GM12872 (cell line): ENCODE results near the gene ZNF407.

Source experiments
- TF ChIP-seq, protein P1 (sequence below): IDR thresholded peaks from 3 replicates; pipeline ENCODE4 v1.5.1; 2011; ENCODE audit warnings: low read depth, mild to moderate bottlenecking, low read length, moderate library complexity; ENCODE audit not compliant: insufficient read depth

The ZNF407 gene

DNA sequence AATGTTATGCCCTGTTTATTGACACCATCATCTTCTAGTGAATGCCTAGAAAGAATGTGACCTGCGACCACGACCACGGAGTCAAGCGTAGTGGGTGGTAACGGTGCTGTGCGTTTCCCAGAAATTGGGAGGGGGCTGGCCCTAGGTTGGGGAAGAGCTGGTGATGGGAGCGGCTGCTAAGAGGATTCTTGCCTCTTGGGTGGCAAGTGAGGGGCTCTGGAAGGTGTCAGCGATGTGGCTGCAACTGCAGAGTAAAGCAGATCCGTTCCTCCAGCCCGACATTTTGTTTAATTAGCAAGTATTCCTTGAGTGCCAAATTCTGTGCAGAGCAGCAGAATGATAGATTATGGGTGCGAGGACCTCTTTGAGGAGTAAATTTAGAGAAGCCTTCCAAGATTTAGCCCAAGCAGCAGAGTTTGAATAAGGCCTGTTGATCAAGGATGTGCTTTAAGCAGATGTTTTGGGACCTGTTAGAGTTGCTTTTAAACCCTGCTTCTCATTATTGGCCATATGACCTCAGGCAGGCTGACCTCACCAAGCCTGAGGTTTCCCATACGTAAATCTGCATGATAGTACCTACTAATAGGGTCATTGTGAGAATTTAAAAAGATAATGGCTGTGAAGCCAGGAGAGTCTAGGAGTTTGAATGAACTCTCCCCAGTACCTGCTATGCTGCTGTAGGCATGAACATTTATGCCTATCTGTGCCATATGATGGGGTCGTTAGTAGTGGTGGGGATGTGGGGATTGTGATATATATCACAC lies 323.6 kb downstream of the ZNF407 start:
- TF ChIP-seq, protein P1, sequence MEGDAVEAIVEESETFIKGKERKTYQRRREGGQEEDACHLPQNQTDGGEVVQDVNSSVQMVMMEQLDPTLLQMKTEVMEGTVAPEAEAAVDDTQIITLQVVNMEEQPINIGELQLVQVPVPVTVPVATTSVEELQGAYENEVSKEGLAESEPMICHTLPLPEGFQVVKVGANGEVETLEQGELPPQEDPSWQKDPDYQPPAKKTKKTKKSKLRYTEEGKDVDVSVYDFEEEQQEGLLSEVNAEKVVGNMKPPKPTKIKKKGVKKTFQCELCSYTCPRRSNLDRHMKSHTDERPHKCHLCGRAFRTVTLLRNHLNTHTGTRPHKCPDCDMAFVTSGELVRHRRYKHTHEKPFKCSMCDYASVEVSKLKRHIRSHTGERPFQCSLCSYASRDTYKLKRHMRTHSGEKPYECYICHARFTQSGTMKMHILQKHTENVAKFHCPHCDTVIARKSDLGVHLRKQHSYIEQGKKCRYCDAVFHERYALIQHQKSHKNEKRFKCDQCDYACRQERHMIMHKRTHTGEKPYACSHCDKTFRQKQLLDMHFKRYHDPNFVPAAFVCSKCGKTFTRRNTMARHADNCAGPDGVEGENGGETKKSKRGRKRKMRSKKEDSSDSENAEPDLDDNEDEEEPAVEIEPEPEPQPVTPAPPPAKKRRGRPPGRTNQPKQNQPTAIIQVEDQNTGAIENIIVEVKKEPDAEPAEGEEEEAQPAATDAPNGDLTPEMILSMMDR = no peak

DNA sequence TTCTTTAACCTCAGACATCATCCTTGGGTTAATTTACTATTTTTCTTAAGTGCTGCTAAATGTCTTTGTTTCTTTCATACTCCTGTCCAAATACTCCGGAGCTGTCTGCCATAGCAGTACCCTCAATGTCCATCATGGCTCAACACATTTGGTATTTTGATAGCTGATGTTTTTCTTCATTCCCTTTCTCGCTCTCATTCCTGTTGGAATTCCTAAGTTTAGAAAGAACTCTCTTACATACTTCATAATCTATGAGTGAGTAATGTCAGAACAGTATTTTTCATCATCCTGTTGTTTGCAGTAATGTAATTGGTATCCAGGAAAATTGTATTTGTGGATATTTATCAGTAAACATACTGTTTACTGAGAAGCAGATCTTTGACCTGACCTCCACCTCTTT lies 328.4 kb downstream of the ZNF407 start:
- TF ChIP-seq, protein P1 = no peak

GRCh38 chr18:74928194-74928968 lies 330.7 kb downstream of the ZNF407 start:
- TF ChIP-seq, protein P1 = no peak

DNA sequence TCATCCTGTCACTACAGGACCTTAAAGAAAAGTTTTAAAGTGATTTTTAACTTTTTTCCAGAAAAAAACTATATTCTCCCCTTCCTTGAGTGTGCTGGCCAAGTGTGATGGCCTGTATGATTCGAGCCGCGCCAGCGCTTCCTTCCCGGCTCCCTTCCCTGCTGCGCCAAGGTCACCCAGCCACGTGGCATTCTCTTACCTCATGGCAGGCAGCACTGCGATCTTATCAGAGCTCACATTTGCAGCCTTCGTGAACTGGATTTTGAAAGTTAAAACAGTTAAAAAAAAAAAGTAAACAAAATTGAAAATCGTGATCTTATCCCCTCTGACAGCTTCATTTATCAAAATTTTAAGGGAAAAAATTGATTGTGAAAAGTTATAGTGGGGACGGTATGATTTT lies 331.4 kb downstream of the ZNF407 start:
- TF ChIP-seq, protein P1 = no peak

DNA sequence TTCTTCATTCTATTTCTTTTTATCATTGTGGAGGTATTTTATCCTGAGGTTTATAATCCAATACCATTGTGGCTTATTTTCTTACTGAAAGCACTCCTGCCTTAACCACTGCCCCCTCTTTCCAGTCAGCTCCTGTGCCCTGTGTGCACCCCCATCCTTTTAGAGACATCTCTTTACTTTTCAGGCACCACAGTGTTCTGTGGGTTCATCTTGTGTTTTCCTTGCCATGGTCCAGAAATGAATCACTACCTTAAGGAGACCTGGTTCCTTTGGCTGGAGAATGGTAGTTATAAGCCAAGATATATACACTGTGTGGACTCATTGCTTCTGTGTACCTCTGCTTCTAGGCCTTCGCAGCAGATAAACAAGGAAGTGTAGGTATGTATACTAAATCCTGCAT lies 332.9 kb downstream of the ZNF407 start:
- TF ChIP-seq, protein P1 = no peak

DNA sequence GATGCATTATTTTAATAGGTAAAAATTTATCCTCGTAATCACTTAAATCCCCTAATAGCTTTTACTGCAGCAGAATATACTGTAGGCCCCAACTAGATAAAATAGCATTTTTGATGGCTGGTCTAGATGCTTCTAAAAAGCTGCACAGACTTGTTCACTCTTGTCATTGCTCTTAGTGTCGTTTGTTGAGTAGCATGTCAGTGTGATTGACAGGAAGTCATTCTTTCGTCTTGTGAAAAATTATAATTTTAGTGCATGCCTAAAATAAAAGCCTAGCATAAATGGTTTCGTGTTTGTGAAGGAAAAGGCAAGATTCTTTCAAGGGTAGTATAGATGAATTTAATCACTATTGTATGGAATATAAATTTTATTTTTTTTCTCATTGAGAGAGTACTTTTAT lies 336.3 kb downstream of the ZNF407 start:
- TF ChIP-seq, protein P1 = no peak

GRCh38 chr18:74935434-74935833 lies 337.8 kb downstream of the ZNF407 start:
- TF ChIP-seq, protein P1 = no peak
